ENCODE data around the gene RSRC2.

DNA sequence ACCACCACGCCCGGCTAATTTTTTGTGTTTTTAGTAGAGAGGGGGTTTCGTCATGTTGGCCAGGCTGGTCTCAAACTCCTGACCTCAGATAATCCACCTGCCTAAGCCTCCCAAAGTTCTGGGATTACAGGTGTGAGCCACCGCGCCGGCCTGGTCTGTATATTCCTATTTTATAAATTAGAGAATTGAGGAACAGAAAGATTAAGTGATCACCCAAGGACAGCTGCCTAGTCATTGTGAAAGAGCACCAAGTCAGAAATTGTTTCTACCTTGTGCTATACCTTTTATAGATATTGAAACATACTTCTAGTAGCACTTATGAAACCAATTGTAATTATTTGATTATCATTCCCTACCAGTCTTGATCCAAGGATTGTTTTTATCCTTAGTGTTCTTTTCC, 2.3 kb upstream of the RSRC2 start:
- TF ChIP-seq, protein P1, sequence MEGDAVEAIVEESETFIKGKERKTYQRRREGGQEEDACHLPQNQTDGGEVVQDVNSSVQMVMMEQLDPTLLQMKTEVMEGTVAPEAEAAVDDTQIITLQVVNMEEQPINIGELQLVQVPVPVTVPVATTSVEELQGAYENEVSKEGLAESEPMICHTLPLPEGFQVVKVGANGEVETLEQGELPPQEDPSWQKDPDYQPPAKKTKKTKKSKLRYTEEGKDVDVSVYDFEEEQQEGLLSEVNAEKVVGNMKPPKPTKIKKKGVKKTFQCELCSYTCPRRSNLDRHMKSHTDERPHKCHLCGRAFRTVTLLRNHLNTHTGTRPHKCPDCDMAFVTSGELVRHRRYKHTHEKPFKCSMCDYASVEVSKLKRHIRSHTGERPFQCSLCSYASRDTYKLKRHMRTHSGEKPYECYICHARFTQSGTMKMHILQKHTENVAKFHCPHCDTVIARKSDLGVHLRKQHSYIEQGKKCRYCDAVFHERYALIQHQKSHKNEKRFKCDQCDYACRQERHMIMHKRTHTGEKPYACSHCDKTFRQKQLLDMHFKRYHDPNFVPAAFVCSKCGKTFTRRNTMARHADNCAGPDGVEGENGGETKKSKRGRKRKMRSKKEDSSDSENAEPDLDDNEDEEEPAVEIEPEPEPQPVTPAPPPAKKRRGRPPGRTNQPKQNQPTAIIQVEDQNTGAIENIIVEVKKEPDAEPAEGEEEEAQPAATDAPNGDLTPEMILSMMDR (IDR thresholded peaks at IDR 0.05; ENCODE audit: low read depth, low read length) = no peak
- no peak for TF ChIP-seq MYC (IDR thresholded peaks at IDR 0.05; ENCODE audit: low read depth, low read length)
